Neural crest cell (in vitro differentiated cells): ENCODE data around the gene DDX10. TPM values are rescaled to one million over a fixed set of nuclear protein-coding genes. Genes with fewer than 3 reads are reported as not detected.

Source experiments
- DNase-seq: peaks from one replicate; pipeline ENCODE4 v3.0.0; 2021; ENCODE audit warnings: low read depth, mixed read lengths, low spot score
- H3K27ac Mint-ChIP-seq: one replicate; pipeline ENCODE4 v1.8.0; 2021; ENCODE audit warnings: mild to moderate bottlenecking, mixed read lengths; ENCODE audit not compliant: unreplicated experiment
- H3K27me3 Mint-ChIP-seq: 2 replicates; pipeline ENCODE4 v1.8.0; 2021; ENCODE audit warnings: low read depth, mild to moderate bottlenecking, mixed read lengths
- H3K36me3 Mint-ChIP-seq: 2 replicates; pipeline ENCODE4 v1.8.0; 2021; ENCODE audit warnings: low read depth, mild to moderate bottlenecking, mixed read lengths
- H3K4me1 Mint-ChIP-seq: 2 replicates; pipeline ENCODE4 v1.8.0; 2021; ENCODE audit warnings: mixed read lengths
- H3K4me3 Mint-ChIP-seq: one replicate; pipeline ENCODE4 v1.8.0; 2021; ENCODE audit warnings: mild to moderate bottlenecking, mixed read lengths
- H3K9me3 Mint-ChIP-seq: 2 replicates; pipeline ENCODE4 v1.8.0; 2021; ENCODE audit warnings: mixed read lengths
- total RNA-seq: library from RNA; stranded (reverse); gene quantifications from 2 replicates; pipeline ENCODE4 v1.2.1, GENCODE V29; 2021
- TF ChIP-seq, protein P1 (sequence below): fragments of 200-600 bp; sonication (generic); conservative IDR thresholded peaks from 2 replicates; pipeline ENCODE4 v1.5.0; 2021; ENCODE audit warnings: antibody characterized with exemption, mild to moderate bottlenecking

DDX10 gene
- total RNA-seq, 1 donor from 2014 or later, result 38.5 TPM

GRCh38 chr11:108875134-108875533 is 210.3 kb downstream of the DDX10 start:
- Mint-ChIP-seq H3K36me3 (peaks cover 4% of the 10 kb centered on the region), H3K27me3 (no peaks in the 10 kb centered on the region), H3K4me1 (peaks cover 4% of the 10 kb centered on the region), H3K27ac (no peak overlapping the region), H3K9me3 (no peaks in the 10 kb centered on the region), H3K4me3 (no peak overlapping the region)
- no peak for DNase-seq
- TF ChIP-seq, protein P1, sequence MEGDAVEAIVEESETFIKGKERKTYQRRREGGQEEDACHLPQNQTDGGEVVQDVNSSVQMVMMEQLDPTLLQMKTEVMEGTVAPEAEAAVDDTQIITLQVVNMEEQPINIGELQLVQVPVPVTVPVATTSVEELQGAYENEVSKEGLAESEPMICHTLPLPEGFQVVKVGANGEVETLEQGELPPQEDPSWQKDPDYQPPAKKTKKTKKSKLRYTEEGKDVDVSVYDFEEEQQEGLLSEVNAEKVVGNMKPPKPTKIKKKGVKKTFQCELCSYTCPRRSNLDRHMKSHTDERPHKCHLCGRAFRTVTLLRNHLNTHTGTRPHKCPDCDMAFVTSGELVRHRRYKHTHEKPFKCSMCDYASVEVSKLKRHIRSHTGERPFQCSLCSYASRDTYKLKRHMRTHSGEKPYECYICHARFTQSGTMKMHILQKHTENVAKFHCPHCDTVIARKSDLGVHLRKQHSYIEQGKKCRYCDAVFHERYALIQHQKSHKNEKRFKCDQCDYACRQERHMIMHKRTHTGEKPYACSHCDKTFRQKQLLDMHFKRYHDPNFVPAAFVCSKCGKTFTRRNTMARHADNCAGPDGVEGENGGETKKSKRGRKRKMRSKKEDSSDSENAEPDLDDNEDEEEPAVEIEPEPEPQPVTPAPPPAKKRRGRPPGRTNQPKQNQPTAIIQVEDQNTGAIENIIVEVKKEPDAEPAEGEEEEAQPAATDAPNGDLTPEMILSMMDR, result no peak

- no peaks in the 10 kb centered on the region for H3K27me3 Mint-ChIP-seq
- peaks cover 4% of the 10 kb centered on the region for H3K36me3 Mint-ChIP-seq
- H3K27ac Mint-ChIP-seq, result no peak overlapping the region
- no peaks in the 10 kb centered on the region for H3K9me3 Mint-ChIP-seq
- TF ChIP-seq, protein P1, result no peak
- no peak overlapping the region for H3K4me3 Mint-ChIP-seq
- no peak for DNase-seq
- peaks cover 4% of the 10 kb centered on the region for H3K4me1 Mint-ChIP-seq
Observed at GRCh38 chr11:108877178-108877577, 212.3 kb downstream of the DDX10 start.

- Mint-ChIP-seq H3K27ac (no peak overlapping the region), H3K4me3 (no peak overlapping the region), H3K9me3 (no peaks in the 10 kb centered on the region), H3K27me3 (no peaks in the 10 kb centered on the region), H3K36me3 (peaks cover 4% of the 10 kb centered on the region), H3K4me1 (no peaks in the 10 kb centered on the region)
- TF ChIP-seq, protein P1, result no peak
- DNase-seq, result no peak
Observed at GRCh38 chr11:108880510-108880909, 215.6 kb downstream of the DDX10 start.

DNA sequence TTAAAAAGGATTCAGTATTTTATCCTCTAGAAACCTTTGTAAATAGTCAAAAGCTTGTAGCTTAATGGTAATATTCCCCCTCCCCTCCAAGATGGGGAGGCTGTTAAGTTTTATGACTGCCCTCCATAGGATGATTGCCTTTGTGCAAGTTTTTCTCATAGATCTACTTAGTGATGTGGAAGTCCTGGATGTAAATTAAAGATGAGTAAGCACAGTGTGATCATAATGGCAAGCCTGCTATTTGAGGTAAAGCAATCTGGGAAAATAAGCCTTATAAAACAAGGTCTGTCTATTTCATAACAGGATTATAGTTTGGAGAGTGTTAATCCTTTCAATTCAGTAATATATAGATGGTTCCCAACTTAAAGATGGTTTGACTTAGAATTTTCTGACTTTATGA is 216.3 kb downstream of the DDX10 start:
- Mint-ChIP-seq H3K27ac (no peak overlapping the region), H3K36me3 (peaks cover 4% of the 10 kb centered on the region), H3K4me1 (no peaks in the 10 kb centered on the region), H3K9me3 (no peaks in the 10 kb centered on the region), H3K27me3 (no peaks in the 10 kb centered on the region), H3K4me3 (no peak overlapping the region)
- no peak for DNase-seq
- TF ChIP-seq, protein P1, result no peak

DNA sequence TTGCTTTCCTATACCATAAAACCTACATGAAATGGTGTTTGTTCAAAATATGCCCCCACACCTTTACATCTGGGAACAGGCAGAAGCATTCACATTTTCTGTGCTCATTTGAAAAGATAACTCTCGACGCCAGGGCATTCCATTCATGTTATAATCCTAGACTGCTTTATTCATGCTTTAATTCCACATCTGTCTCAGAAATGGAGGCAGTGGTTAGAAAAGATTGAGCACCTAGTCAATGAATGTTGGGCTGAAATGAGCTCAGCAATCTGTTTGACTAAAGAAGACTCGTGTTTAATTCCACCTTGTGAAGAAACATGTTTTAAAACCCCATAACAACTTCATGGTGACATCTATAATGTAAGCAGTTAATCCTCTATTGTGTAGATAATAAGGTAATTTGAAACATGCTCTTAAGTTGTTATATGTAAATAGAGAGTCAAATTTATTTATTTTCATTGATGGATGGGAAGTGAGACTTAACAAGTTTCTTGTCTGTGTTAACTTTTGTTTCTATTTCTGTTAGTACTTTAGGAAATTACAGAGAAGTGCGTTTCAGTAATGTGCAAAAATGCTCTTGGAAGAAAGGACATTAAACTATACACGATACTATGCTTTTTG is 217.5 kb downstream of the DDX10 start:
- Mint-ChIP-seq H3K27me3 (no peaks in the 10 kb centered on the region), H3K4me1 (no peaks in the 10 kb centered on the region), H3K27ac (no peak overlapping the region), H3K9me3 (no peaks in the 10 kb centered on the region), H3K4me3 (no peak overlapping the region), H3K36me3 (peaks cover 4% of the 10 kb centered on the region)
- no peak for DNase-seq
- TF ChIP-seq, protein P1, result no peak
